Measurements from ENCODE around the gene CATSPERB. TPM values are rescaled to one million over a fixed set of nuclear protein-coding genes. Genes with fewer than 3 reads are reported as not detected.

Gene CATSPERB
- total and polyA plus RNA-seq, 2 donors (not counting 1 experiment from before 2014, with no cell fraction given), result not detected

GRCh38 chr14:91737619-91738018, 5.7 kb upstream of the CATSPERB start:
- Histone ChIP-seq H3K4me1 (ENCODE audit: control insufficient read depth, extremely low read depth, insufficient read depth, low read length) (no peaks in the 10 kb centered on the region), H3K4me3 (replicated peaks in 1 of 4; ENCODE audit: control extremely low read depth in 1 of 4, insufficient read depth in 1 of 4, low read depth in 3 of 4, low read length in 4 of 4) (no peak overlapping the region), H3K79me2 (ENCODE audit: control insufficient read depth, insufficient read depth, low read length) (no peaks in the 10 kb centered on the region), H2AFZ (ENCODE audit: low read length) (no peak overlapping the region), H3K27me3 (ENCODE audit: control insufficient read depth, insufficient read depth, low read length) (no peaks in the 10 kb centered on the region), H4K20me1 (ENCODE audit: control insufficient read depth, extremely low read depth, insufficient read depth, low read length) (no peaks in the 10 kb centered on the region), H3K36me3 (ENCODE audit: control insufficient read depth, insufficient read depth, low read length) (no peaks in the 10 kb centered on the region), H3K9ac (ENCODE audit: insufficient read depth, low read length) (no peak overlapping the region), H3K27ac (ENCODE audit: insufficient read depth, low read length) (no peak overlapping the region), H3K4me2 (ENCODE audit: extremely low read depth, insufficient read depth, low read length) (no peak overlapping the region), H3K9me3 (ENCODE audit: control insufficient read depth, insufficient read depth, low read depth, low read length) (no peaks in the 10 kb centered on the region)
- DNase-seq (ENCODE audit: low read depth in 2 of 2), result no peak
- TF ChIP-seq EZH2 (IDR thresholded peaks at IDR 0.05; ENCODE audit: low read length, missing control alignments) (no peak), CTCF (conservative IDR thresholded peaks at IDR 0.05 in 1 of 2, IDR thresholded peaks at IDR 0.05 in 1 of 2; ENCODE audit: low read depth in 1 of 2, low read length in 2 of 2) (no peak)

- TF ChIP-seq EZH2 (IDR thresholded peaks at IDR 0.05; ENCODE audit: low read length, missing control alignments), result no peak
- TF ChIP-seq CTCF (conservative IDR thresholded peaks at IDR 0.05 in 1 of 2, IDR thresholded peaks at IDR 0.05 in 1 of 2; ENCODE audit: low read depth in 1 of 2, low read length in 2 of 2), result no peak
- no peak for DNase-seq (ENCODE audit: low read depth in 2 of 2)
- no peak overlapping the region for H2AFZ ChIP-seq (ENCODE audit: low read length)
Measured at GRCh38 chr14:91732859-91733477, 1.1 kb upstream of the CATSPERB start.

GRCh38 chr14:91732439-91732838, 553 bp upstream of the CATSPERB start:
- no peak overlapping the region for H3K27ac ChIP-seq (ENCODE audit: insufficient read depth, low read length)
- DNase-seq (ENCODE audit: low read depth in 2 of 2), result no peak
- no peaks in the 10 kb centered on the region for H3K4me1 ChIP-seq (ENCODE audit: control insufficient read depth, extremely low read depth, insufficient read depth, low read length)
- H3K27me3 ChIP-seq (ENCODE audit: control insufficient read depth, insufficient read depth, low read length), result no peaks in the 10 kb centered on the region
- no peak overlapping the region for H3K9ac ChIP-seq (ENCODE audit: insufficient read depth, low read length)
- TF ChIP-seq EZH2 (IDR thresholded peaks at IDR 0.05; ENCODE audit: low read length, missing control alignments) (no peak), CTCF (conservative IDR thresholded peaks at IDR 0.05 in 1 of 2, IDR thresholded peaks at IDR 0.05 in 1 of 2; ENCODE audit: low read depth in 1 of 2, low read length in 2 of 2) (no peak)
- H3K9me3 ChIP-seq (ENCODE audit: control insufficient read depth, insufficient read depth, low read depth, low read length), result no peaks in the 10 kb centered on the region
- H3K36me3 ChIP-seq (ENCODE audit: control insufficient read depth, insufficient read depth, low read length), result no peaks in the 10 kb centered on the region
- no peak overlapping the region for H2AFZ ChIP-seq (ENCODE audit: low read length)
- no peak overlapping the region for H3K4me2 ChIP-seq (ENCODE audit: extremely low read depth, insufficient read depth, low read length)
- no peaks in the 10 kb centered on the region for H3K79me2 ChIP-seq (ENCODE audit: control insufficient read depth, insufficient read depth, low read length)
- no peaks in the 10 kb centered on the region for H4K20me1 ChIP-seq (ENCODE audit: control insufficient read depth, extremely low read depth, insufficient read depth, low read length)
- H3K4me3 ChIP-seq (replicated peaks in 1 of 4; ENCODE audit: control extremely low read depth in 1 of 4, insufficient read depth in 1 of 4, low read depth in 3 of 4, low read length in 4 of 4), result no peak overlapping the region

More at GRCh38 chr14:91732859-91733477, 1.1 kb upstream of the CATSPERB start:
- H3K79me2 ChIP-seq (ENCODE audit: control insufficient read depth, insufficient read depth, low read length), result no peaks in the 10 kb centered on the region
- no peak overlapping the region for H3K9ac ChIP-seq (ENCODE audit: insufficient read depth, low read length)
- H3K4me1 ChIP-seq (ENCODE audit: control insufficient read depth, extremely low read depth, insufficient read depth, low read length), result no peaks in the 10 kb centered on the region
- H3K27me3 ChIP-seq (ENCODE audit: control insufficient read depth, insufficient read depth, low read length), result no peaks in the 10 kb centered on the region
- no peak overlapping the region for H3K4me2 ChIP-seq (ENCODE audit: extremely low read depth, insufficient read depth, low read length)
- no peaks in the 10 kb centered on the region for H3K36me3 ChIP-seq (ENCODE audit: control insufficient read depth, insufficient read depth, low read length)
- no peaks in the 10 kb centered on the region for H4K20me1 ChIP-seq (ENCODE audit: control insufficient read depth, extremely low read depth, insufficient read depth, low read length)
- H3K9me3 ChIP-seq (ENCODE audit: control insufficient read depth, insufficient read depth, low read depth, low read length), result no peaks in the 10 kb centered on the region
- H3K27ac ChIP-seq (ENCODE audit: insufficient read depth, low read length), result no peak overlapping the region
- no peak overlapping the region for H3K4me3 ChIP-seq (replicated peaks in 1 of 4; ENCODE audit: control extremely low read depth in 1 of 4, insufficient read depth in 1 of 4, low read depth in 3 of 4, low read length in 4 of 4)
